Upper lobe of left lung (tissue), 4 donors: ENCODE results near the gene SLC25A25.

Experiments
- CTCF ChIP-seq, 6 experiments: fragments of 450-650 bp in 4 of 6; fragments of 200-600 bp in 2 of 6; sonication (generic) in 2 of 6; IDR thresholded peaks; one replicate each; pipeline ENCODE4 v1.5.1; 2016 to 2019; ENCODE audit warnings: antibody characterized with exemption in 6 of 6
- EP300 ChIP-seq, 4 donors: sonication (generic); formaldehyde crosslinking; IDR thresholded peaks; one replicate each; pipeline ENCODE4 v1.5.1; 2017; ENCODE audit warnings: antibody characterized with exemption in 4 of 4, control low read depth in 2 of 4
- POLR2A ChIP-seq, 4 donors: fragments of 450-650 bp; IDR thresholded peaks; one replicate each; pipeline ENCODE4 v1.5.1; 2016 to 2017; ENCODE audit warnings: antibody characterized with exemption in 4 of 4, mild to moderate bottlenecking in 2 of 4
- POLR2AphosphoS5 ChIP-seq, 2 donors: sonication (generic); formaldehyde crosslinking; IDR thresholded peaks; one replicate each; pipeline ENCODE4 v1.5.1; 2017; ENCODE audit warnings: antibody characterized with exemption in 2 of 2

DNA sequence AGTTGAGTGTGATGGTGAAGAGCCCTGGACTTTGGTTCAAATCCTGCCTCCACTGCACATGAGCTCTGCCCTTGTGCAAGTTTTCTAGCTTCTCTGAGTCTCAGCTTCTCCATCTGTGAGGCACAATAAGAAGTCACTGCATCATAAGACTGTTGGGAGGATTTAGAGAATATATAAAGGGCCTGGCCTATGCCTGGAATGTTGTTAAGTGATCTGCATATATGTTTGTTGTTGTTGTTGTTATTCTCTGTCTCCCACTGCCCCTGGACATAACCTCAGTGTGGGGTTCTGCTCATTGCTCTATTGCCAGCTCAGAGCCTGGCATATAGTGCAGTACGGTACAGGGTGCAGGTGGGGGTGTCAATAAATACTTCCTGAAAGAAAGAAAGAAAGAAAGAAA lies 46.9 kb upstream of the SLC25A25 start:
- TF ChIP-seq EP300 (IDR thresholded peaks at IDR 0.05): no peak
- no peak for TF ChIP-seq POLR2A (IDR thresholded peaks at IDR 0.05)
- no peak for TF ChIP-seq CTCF (IDR thresholded peaks at IDR 0.05)
- no peak for TF ChIP-seq POLR2AphosphoS5 (IDR thresholded peaks at IDR 0.05)
